ENCODE measurements around the gene LPAR1.

- TF ChIP-seq U2AF1 (optimal IDR thresholded peaks at IDR 0.05; ENCODE audit: low read depth, low read length): no peak
- no peak for TF ChIP-seq CBX5 (IDR thresholded peaks at IDR 0.05; ENCODE audit: borderline replicate concordance, low read depth)
- no peak for TF ChIP-seq TAF1 (IDR thresholded peaks at IDR 0.05; ENCODE audit: control insufficient read depth, extremely low read depth, insufficient read depth, low read length, severe bottlenecking)
- TF ChIP-seq BRD9 (IDR thresholded peaks at IDR 0.05; ENCODE audit: low read depth, partially characterized antibody): no peak
- TF ChIP-seq ZBED1 (IDR thresholded peaks at IDR 0.05): no peak
- no peak for TF ChIP-seq GABPA (tag; conservative IDR thresholded peaks at IDR 0.05; ENCODE audit: low read depth)
These were observed 38.2 kb upstream of the LPAR1 start for GRCh38 chr9:111076519-111076918.

Data from K562 (cell line).